Measurements from ENCODE around the gene POLD1. TPM values are rescaled to one million over a fixed set of nuclear protein-coding genes. Genes with fewer than 3 reads are reported as not detected.

POLD1 gene
- total and polyA plus RNA-seq, 2 of the 13 experiments (the other 11 are each of a cell fraction or from before 2014, with no cell fraction given): 17.4 to 54.0 TPM

- TF ChIP-seq ZNF687 (CRISPR knock-in tag; IDR thresholded peaks at IDR 0.05) (peak; percentile 53), NFE2L2 (IDR thresholded peaks at IDR 0.05; ENCODE audit: low read length) (no peak), ZBTB46 (CRISPR knock-in tag; IDR thresholded peaks at IDR 0.05; ENCODE audit: borderline replicate concordance) (no peak), FIP1L1 (IDR thresholded peaks at IDR 0.05; ENCODE audit: borderline replicate concordance, insufficient read depth, low read depth, low read length) (no peak), ATF2 (CRISPR knock-in tag; IDR thresholded peaks at IDR 0.05) (0 out of 2 replicates have a peak, but pooled peaks have one; percentile 45), ZBTB14 (CRISPR knock-in tag; IDR thresholded peaks at IDR 0.05) (no peak), ZNF556 (CRISPR knock-in tag; IDR thresholded peaks at IDR 0.05; ENCODE audit: borderline replicate concordance) (0 out of 2 replicates have a peak, but pooled peaks have one; percentile 49), GATAD2A (CRISPR knock-in tag; IDR thresholded peaks at IDR 0.05) (0 out of 2 replicates have a peak, but pooled peaks have one; percentile 26), CREB1 (IDR thresholded peaks at IDR 0.05) (peak; percentile 90), CREB1 (CRISPR knock-in tag; IDR thresholded peaks at IDR 0.05) (peak; percentile 80), ZNF234 (CRISPR knock-in tag; conservative IDR thresholded peaks at IDR 0.05) (no peak), U2AF2 (IDR thresholded peaks at IDR 0.05; ENCODE audit: low read depth, low read length) (no peak), ARID5B (CRISPR knock-in tag; IDR thresholded peaks at IDR 0.05) (0 out of 2 replicates have a peak, but pooled peaks have one; percentile 14), ZMAT3 (CRISPR knock-in tag; conservative IDR thresholded peaks at IDR 0.05) (0 out of 2 replicates have a peak, but pooled peaks have one; percentile 39), ZNF772 (CRISPR knock-in tag; IDR thresholded peaks at IDR 0.05) (peak; percentile 56; the same call in 1 of the 2 replicates)
Observed at GRCh38 chr19:50357178-50358100, 26.7 kb upstream of the POLD1 start (continued).

Measured in HepG2 (cell line).